A549 (cell line): ENCODE results near the gene HNRNPUL2.

Experiments used
- CTCF ChIP-seq: fragments of >200 bp; sonication (Bioruptor Twin); formaldehyde crosslinking; IDR thresholded peaks from 3 replicates; pipeline ENCODE4 v1.5.1; 2016
- ELK1 ChIP-seq: fragments of 150-350 bp; IDR thresholded peaks from 2 replicates; pipeline ENCODE4 v1.6.1; 2014; ENCODE audit warnings: low read depth, mild to moderate bottlenecking, low read length
- ESRRA ChIP-seq: fragments of 150-350 bp; IDR thresholded peaks from 2 replicates; pipeline ENCODE4 v1.6.1; 2014; ENCODE audit warnings: mild to moderate bottlenecking, low read length, borderline replicate concordance
- GATA3 ChIP-seq: IDR thresholded peaks from 2 replicates; pipeline ENCODE4 v1.6.1; 2012; ENCODE audit warnings: borderline replicate concordance
- HOXA7 ChIP-seq: fragments of 250-450 bp; sonication (Bioruptor Pico); IDR thresholded peaks from 2 replicates; pipeline ENCODE4 v1.5.0; 2020; ENCODE audit warnings: mild to moderate bottlenecking, moderate library complexity
- JUN ChIP-seq, 2 experiments: fragments of >200 bp; sonication (Bioruptor Twin); formaldehyde crosslinking; IDR thresholded peaks; 2 replicates in 1 of 2; 3 replicates in 1 of 2; pipeline ENCODE4 v1.6.1; 2016 to 2017
- JUNB ChIP-seq: fragments of >200 bp; sonication (Bioruptor Twin); formaldehyde crosslinking; IDR thresholded peaks from 2 replicates; pipeline ENCODE4 v1.6.1; 2016
- KDM1A ChIP-seq: fragments of 200-600 bp; sonication (generic); IDR thresholded peaks from 2 replicates; pipeline ENCODE4 v1.6.1; 2016; ENCODE audit warnings: low read depth, mild to moderate bottlenecking
- POLR2A ChIP-seq: IDR thresholded peaks from 2 replicates; pipeline ENCODE4 v1.6.1; 2012; ENCODE audit warnings: mild to moderate bottlenecking, low read length
- RAD21 ChIP-seq, 2 experiments: fragments of >200 bp in 1 of 2; sonication (Bioruptor Twin) in 1 of 2; formaldehyde crosslinking in 1 of 2; IDR thresholded peaks in 1 of 2; conservative IDR thresholded peaks in 1 of 2; 2 replicates in 1 of 2; 3 replicates in 1 of 2; pipeline ENCODE4 v1.6.1; 2012 to 2018; ENCODE audit warnings: inconsistent platforms in 1 of 2
- RNF2 ChIP-seq: fragments of 200-600 bp; sonication (generic); IDR thresholded peaks from 2 replicates; pipeline ENCODE4 v1.6.1; 2016; ENCODE audit warnings: low read depth, mild to moderate bottlenecking, antibody characterized with exemption, moderate library complexity, borderline replicate concordance
- TP53 ChIP-seq: fragments of 250-450 bp; sonication (Bioruptor Pico); IDR thresholded peaks from 2 replicates; pipeline ENCODE4 v1.5.0; 2021; ENCODE audit warnings: mild to moderate bottlenecking, moderate library complexity

- no peak for TF ChIP-seq CTCF
- no peak for TF ChIP-seq TP53 (CRISPR knock-in tag)
- no peak for TF ChIP-seq POLR2A
- no peak for TF ChIP-seq GATA3
- no peak for TF ChIP-seq RAD21 (conservative IDR thresholded peaks at IDR 0.05 in 1 of 2, IDR thresholded peaks at IDR 0.05 in 1 of 2)
- TF ChIP-seq HOXA7 (CRISPR knock-in tag) = no peak
- TF ChIP-seq JUNB = no peak
- TF ChIP-seq ESRRA = no peak
- TF ChIP-seq RNF2 = no peak
- no peak for TF ChIP-seq ELK1
- TF ChIP-seq JUN (IDR thresholded peaks at IDR 0.05) = no peak
- no peak for TF ChIP-seq KDM1A
Observed at GRCh38 chr11:62677156-62677555, 50.1 kb downstream of the HNRNPUL2 start.
